Ascending aorta (tissue), 2 donors: ENCODE results near the gene SLIT3. TPM values are rescaled to one million over a fixed set of nuclear protein-coding genes. Genes with fewer than 3 reads are reported as not detected.

Source experiments
- DNase-seq, 2 donors: peaks; one replicate each; pipeline ENCODE4 v3.0.0-alpha.2; 2019; ENCODE audit warnings: low spot score in 2 of 2
- H3K27ac ChIP-seq, 2 donors: fragments of 200-600 bp; sonication (generic); one replicate each; pipeline ENCODE4 v1.5.1; 2016 to 2017; ENCODE audit warnings: mild to moderate bottlenecking in 1 of 2
- H3K27me3 ChIP-seq: fragments of 200-600 bp; sonication (generic); one replicate; pipeline ENCODE4 v1.5.1; 2017
- H3K36me3 ChIP-seq, 2 donors: fragments of 200-600 bp; sonication (generic); one replicate each; pipeline ENCODE4 v1.5.1; 2016
- H3K4me1 ChIP-seq, 2 donors: fragments of 200-600 bp; sonication (generic); one replicate each; pipeline ENCODE4 v1.5.1; 2016 to 2017; ENCODE audit warnings: mild to moderate bottlenecking in 1 of 2
- H3K4me3 ChIP-seq, 2 donors: fragments of 200-600 bp; sonication (generic); one replicate each; pipeline ENCODE4 v1.5.1; 2016 to 2017; ENCODE audit warnings: mild to moderate bottlenecking in 1 of 2
- H3K9me3 ChIP-seq, 2 donors: fragments of 200-600 bp; sonication (generic); one replicate each; pipeline ENCODE4 v1.5.1; 2016
- intact Hi-C: fragments of 100-400 bp; cut with DNase I; formaldehyde crosslinking; loops from one replicate; pipeline ENCODE4 v1.15.1; 2023
- total RNA-seq: library from RNA; depleted of rRNA; stranded (reverse); fragments of >200 nt; gene quantifications from one replicate; pipeline ENCODE4 v1.1.0, GENCODE V29; 2016
- TF ChIP-seq, protein P1 (sequence below), 3 experiments: fragments of 200-600 bp in 2 of 3; fragments of 450-650 bp in 1 of 3; sonication (generic) in 2 of 3; IDR thresholded peaks; one replicate each; pipeline ENCODE4 v1.5.1; 2016 to 2019; ENCODE audit warnings: antibody characterized with exemption in 3 of 3, mild to moderate bottlenecking in 1 of 3, moderate library complexity in 1 of 3

SLIT3 gene
- total RNA-seq, 1 donor from 2014 or later: 128 TPM

DNA sequence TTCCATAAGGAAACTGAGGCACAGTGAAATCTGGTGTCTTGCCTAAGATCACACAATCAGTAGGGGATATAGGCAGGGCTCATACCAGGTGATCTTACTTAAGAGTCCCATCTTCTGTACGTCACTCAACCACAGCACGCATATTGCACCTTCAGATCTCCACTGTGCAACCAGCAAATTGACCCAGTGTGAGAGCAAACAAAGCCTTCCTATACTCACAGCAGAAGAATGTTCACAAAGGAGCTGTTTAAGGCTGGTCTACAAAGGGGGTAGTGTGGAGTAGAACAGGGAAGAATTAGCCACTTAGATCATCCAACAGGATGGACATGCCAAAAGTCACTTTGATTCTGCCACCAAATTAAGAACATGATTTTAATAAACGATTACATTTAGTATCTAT lies 305.9 kb downstream of the SLIT3 start:
- no peaks in the 10 kb centered on the region for H3K27me3 ChIP-seq
- H3K27ac ChIP-seq: no peak overlapping the region
- intact Hi-C loops: no loop called here
- DNase-seq: no peak
- TF ChIP-seq, protein P1, sequence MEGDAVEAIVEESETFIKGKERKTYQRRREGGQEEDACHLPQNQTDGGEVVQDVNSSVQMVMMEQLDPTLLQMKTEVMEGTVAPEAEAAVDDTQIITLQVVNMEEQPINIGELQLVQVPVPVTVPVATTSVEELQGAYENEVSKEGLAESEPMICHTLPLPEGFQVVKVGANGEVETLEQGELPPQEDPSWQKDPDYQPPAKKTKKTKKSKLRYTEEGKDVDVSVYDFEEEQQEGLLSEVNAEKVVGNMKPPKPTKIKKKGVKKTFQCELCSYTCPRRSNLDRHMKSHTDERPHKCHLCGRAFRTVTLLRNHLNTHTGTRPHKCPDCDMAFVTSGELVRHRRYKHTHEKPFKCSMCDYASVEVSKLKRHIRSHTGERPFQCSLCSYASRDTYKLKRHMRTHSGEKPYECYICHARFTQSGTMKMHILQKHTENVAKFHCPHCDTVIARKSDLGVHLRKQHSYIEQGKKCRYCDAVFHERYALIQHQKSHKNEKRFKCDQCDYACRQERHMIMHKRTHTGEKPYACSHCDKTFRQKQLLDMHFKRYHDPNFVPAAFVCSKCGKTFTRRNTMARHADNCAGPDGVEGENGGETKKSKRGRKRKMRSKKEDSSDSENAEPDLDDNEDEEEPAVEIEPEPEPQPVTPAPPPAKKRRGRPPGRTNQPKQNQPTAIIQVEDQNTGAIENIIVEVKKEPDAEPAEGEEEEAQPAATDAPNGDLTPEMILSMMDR (IDR thresholded peaks at IDR 0.05): no peak
- H3K4me3 ChIP-seq: no peak overlapping the region
- no peaks in the 10 kb centered on the region for H3K4me1 ChIP-seq
- no peaks in the 10 kb centered on the region for H3K36me3 ChIP-seq
- H3K9me3 ChIP-seq: no peaks in the 10 kb centered on the region

- no peak for DNase-seq
- no peaks in the 10 kb centered on the region for H3K9me3 ChIP-seq
- H3K4me1 ChIP-seq: peaks cover 3 to 10% of the 10 kb centered on the region in 2 donors
- no peaks in the 10 kb centered on the region for H3K36me3 ChIP-seq
- TF ChIP-seq, protein P1 (IDR thresholded peaks at IDR 0.05): no peak
- no peak overlapping the region for H3K27ac ChIP-seq
- no peak overlapping the region for H3K4me3 ChIP-seq
- H3K27me3 ChIP-seq: no peaks in the 10 kb centered on the region
- intact Hi-C loops: no loop called here
Measured at GRCh38 chr5:168992687-168993086, 308.3 kb downstream of the SLIT3 start.

GRCh38 chr5:168992016-168992415 lies 308.9 kb downstream of the SLIT3 start:
- no peak overlapping the region for H3K4me3 ChIP-seq
- no peaks in the 10 kb centered on the region for H3K27me3 ChIP-seq
- H3K36me3 ChIP-seq: no peaks in the 10 kb centered on the region
- H3K4me1 ChIP-seq: peaks cover 3 to 12% of the 10 kb centered on the region in 2 donors
- no peak overlapping the region for H3K27ac ChIP-seq
- no peaks in the 10 kb centered on the region for H3K9me3 ChIP-seq
- TF ChIP-seq, protein P1 (IDR thresholded peaks at IDR 0.05): no peak
- DNase-seq: no peak
- intact Hi-C loops: no loop called here

GRCh38 chr5:168991311-168991710 lies 309.6 kb downstream of the SLIT3 start:
- Histone ChIP-seq H3K4me1 (peaks cover 3 to 12% of the 10 kb centered on the region in 2 donors), H3K36me3 (no peaks in the 10 kb centered on the region), H3K27ac (no peak overlapping the region), H3K4me3 (no peak overlapping the region), H3K27me3 (no peaks in the 10 kb centered on the region), H3K9me3 (no peaks in the 10 kb centered on the region)
- no peak for DNase-seq
- intact Hi-C loops: no loop called here
- TF ChIP-seq, protein P1 (IDR thresholded peaks at IDR 0.05): no peak

DNA sequence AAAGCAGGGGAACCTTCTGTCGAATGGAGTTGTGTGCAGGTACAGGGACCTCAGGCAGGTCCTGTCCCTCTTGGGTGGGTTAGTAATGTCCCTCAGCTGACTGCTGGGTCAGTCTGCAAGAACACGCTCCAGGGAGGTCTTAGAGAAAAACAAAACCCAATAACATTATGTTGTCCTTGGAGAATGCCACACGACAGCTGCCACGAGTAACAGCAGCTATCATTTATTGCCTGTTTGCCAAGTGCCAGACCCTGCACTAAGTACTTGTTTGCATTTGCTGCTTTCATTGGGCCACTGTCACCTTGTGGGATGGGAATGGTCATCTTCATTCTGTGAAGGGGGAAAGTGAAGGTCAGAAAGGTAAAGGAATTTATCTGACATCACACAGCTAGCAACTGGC lies 310.3 kb downstream of the SLIT3 start:
- no peak overlapping the region for H3K4me3 ChIP-seq
- no peaks in the 10 kb centered on the region for H3K36me3 ChIP-seq
- peaks cover 3 to 12% of the 10 kb centered on the region in 2 donors for H3K4me1 ChIP-seq
- no peak for DNase-seq
- no peak overlapping the region for H3K27ac ChIP-seq
- intact Hi-C loops: no loop called here
- TF ChIP-seq, protein P1 (IDR thresholded peaks at IDR 0.05): no peak
- no peaks in the 10 kb centered on the region for H3K9me3 ChIP-seq
- H3K27me3 ChIP-seq: no peaks in the 10 kb centered on the region
